Measurements from ENCODE around the gene KLHDC10.

DNA sequence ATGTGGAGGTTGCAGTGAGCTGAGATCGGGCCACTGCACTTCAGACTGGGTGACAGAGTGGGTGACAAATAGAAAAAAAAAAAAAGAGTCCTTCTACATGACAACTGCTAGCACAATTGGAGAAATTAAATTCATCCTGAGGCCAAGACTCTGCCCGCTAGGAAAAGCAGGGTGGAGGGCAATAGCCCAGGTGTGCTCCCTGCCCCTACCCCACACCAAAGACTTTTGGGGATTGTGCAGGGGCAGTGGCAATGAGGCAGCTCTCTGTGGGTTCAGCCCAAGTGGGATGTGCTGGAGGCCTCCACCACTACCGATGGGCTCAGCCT lies 73.6 kb downstream of the KLHDC10 start:
- TF ChIP-seq, protein P1, sequence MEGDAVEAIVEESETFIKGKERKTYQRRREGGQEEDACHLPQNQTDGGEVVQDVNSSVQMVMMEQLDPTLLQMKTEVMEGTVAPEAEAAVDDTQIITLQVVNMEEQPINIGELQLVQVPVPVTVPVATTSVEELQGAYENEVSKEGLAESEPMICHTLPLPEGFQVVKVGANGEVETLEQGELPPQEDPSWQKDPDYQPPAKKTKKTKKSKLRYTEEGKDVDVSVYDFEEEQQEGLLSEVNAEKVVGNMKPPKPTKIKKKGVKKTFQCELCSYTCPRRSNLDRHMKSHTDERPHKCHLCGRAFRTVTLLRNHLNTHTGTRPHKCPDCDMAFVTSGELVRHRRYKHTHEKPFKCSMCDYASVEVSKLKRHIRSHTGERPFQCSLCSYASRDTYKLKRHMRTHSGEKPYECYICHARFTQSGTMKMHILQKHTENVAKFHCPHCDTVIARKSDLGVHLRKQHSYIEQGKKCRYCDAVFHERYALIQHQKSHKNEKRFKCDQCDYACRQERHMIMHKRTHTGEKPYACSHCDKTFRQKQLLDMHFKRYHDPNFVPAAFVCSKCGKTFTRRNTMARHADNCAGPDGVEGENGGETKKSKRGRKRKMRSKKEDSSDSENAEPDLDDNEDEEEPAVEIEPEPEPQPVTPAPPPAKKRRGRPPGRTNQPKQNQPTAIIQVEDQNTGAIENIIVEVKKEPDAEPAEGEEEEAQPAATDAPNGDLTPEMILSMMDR (conservative IDR thresholded peaks at IDR 0.05; ENCODE audit: low read depth in 2 of 2), result no peak
- TF ChIP-seq, protein P2, sequence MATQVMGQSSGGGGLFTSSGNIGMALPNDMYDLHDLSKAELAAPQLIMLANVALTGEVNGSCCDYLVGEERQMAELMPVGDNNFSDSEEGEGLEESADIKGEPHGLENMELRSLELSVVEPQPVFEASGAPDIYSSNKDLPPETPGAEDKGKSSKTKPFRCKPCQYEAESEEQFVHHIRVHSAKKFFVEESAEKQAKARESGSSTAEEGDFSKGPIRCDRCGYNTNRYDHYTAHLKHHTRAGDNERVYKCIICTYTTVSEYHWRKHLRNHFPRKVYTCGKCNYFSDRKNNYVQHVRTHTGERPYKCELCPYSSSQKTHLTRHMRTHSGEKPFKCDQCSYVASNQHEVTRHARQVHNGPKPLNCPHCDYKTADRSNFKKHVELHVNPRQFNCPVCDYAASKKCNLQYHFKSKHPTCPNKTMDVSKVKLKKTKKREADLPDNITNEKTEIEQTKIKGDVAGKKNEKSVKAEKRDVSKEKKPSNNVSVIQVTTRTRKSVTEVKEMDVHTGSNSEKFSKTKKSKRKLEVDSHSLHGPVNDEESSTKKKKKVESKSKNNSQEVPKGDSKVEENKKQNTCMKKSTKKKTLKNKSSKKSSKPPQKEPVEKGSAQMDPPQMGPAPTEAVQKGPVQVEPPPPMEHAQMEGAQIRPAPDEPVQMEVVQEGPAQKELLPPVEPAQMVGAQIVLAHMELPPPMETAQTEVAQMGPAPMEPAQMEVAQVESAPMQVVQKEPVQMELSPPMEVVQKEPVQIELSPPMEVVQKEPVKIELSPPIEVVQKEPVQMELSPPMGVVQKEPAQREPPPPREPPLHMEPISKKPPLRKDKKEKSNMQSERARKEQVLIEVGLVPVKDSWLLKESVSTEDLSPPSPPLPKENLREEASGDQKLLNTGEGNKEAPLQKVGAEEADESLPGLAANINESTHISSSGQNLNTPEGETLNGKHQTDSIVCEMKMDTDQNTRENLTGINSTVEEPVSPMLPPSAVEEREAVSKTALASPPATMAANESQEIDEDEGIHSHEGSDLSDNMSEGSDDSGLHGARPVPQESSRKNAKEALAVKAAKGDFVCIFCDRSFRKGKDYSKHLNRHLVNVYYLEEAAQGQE (IDR thresholded peaks at IDR 0.05; ENCODE audit: unreplicated experiment), result no peak
- no peak for TF ChIP-seq POLR2AphosphoS5 (IDR thresholded peaks at IDR 0.05; ENCODE audit: low read depth)
- no peak for TF ChIP-seq NANOG (IDR thresholded peaks at IDR 0.05; ENCODE audit: borderline replicate concordance)
- TF ChIP-seq EZH2phosphoT487 (IDR thresholded peaks at IDR 0.05; ENCODE audit: unreplicated experiment), result no peak
- TF ChIP-seq, protein P3, sequence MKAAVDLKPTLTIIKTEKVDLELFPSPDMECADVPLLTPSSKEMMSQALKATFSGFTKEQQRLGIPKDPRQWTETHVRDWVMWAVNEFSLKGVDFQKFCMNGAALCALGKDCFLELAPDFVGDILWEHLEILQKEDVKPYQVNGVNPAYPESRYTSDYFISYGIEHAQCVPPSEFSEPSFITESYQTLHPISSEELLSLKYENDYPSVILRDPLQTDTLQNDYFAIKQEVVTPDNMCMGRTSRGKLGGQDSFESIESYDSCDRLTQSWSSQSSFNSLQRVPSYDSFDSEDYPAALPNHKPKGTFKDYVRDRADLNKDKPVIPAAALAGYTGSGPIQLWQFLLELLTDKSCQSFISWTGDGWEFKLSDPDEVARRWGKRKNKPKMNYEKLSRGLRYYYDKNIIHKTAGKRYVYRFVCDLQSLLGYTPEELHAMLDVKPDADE (IDR thresholded peaks at IDR 0.05), result no peak
- no peak for TF ChIP-seq EZH2 (IDR thresholded peaks at IDR 0.05; ENCODE audit: low read depth, unreplicated experiment)
- TF ChIP-seq CREB1 (CRISPR knock-in tag; IDR thresholded peaks at IDR 0.05; ENCODE audit: low read depth), result no peak
- TF ChIP-seq JUNB (IDR thresholded peaks at IDR 0.05; ENCODE audit: unreplicated experiment), result no peak
